NCI-H2227 treated with DMSO at 0.1 percent for 48 hours (cell line): ENCODE results near the gene KIAA0930.

ENCODE experiments used
- DNase-seq: peaks from one replicate; lab custom pipeline; 2025; lab: John Stamatoyannopoulos, UW

KIAA0930 gene

DNA sequence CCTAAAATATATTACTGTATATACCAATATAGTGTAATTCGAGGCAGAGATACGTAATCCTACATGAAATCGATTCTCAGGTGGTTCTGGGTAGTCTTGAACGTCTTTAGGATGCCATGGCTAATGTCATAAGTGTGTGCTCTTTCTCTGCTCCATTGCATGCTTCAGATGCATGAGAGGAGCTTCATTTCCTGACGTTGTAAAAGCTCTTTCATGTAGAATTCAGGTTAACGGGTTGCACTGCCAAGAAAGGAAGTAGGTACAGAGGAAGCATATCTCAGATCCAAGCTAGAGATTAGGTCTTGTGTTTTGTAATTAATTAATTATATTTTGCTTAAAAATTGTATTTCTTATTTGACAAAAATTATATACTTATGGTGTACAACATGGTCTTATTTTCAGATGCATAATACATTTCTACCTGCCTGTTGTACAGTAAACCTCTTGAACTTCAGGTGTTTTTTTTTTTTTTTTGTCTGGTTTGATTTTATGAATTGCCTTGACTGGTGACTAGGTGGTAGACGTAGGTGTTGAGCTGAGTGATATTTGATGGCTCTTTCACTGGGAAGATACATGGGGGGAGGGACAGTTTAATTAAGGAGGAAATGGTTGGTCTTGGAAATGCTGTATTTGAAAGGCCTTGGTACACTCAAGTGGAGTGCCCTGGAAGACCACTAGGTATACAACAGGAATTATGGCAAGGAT, 67.7 kb downstream of the KIAA0930 start:
- DNase-seq: no peak

GRCh38 chr22:45171830-45172229, 68.9 kb downstream of the KIAA0930 start:
- no peak for DNase-seq

- no peak for DNase-seq
Measured at GRCh38 chr22:45169591-45170466, 70.9 kb downstream of the KIAA0930 start.

DNA sequence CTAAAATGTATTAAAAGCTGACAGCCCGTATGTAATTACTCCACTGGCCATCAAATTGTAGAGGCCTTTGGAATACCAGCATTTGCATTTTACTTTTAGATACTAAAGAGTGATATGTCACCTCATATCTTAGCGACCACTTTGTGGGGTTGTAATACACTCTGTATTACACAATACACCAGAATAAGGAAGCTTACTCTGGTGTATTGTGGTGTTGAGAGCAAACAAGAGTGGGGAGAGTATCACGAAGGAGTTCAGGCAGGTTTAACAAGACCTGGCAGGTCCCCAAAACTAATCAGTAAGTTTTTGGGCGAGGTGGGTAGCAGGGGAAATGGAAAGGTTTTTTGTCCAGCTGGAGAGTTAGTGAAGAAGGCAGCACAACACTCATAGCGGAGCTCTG, 73.8 kb downstream of the KIAA0930 start:
- DNase-seq: no peak

DNA sequence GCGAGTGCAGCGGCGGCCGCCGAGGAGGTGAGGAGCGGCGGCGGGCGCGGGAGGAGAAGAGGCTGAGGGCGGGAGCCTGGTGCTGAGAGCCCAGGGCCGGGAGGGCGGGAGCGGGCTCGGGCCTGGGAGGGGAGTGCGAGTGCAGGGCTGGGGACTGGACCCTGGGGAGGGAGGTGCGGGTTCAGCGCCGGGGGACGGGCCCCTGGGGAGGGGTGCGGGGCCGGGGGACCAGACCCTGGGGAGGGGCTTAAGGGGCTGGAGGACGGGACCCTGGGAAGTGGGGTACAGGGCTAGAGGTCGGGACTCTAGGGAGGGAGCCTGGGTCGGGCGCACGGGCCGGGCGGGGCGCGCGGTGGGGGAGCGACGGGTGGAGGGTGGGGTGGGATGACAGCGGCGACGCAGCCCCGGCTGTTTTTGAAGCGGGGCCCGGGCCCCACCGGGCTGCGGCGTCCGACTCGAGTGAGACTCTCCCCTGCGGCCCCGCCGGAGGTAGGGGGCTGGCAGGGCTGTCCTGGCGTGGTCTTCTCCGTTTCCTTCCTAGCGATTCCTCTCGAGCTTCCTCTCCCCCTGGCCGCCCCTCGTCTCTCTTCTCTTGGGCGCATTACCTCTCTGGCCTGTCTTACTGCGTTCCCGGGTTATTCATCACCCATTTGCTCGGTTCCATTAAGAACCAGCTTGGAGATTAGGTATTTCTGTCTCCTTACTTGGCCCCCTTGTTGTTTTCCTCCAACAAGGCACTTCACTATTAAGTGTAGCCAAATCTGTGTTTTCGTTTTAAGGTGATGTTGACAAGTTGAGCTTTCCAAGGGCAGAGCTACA, 76.2 kb downstream of the KIAA0930 start:
- no peak for DNase-seq

DNA sequence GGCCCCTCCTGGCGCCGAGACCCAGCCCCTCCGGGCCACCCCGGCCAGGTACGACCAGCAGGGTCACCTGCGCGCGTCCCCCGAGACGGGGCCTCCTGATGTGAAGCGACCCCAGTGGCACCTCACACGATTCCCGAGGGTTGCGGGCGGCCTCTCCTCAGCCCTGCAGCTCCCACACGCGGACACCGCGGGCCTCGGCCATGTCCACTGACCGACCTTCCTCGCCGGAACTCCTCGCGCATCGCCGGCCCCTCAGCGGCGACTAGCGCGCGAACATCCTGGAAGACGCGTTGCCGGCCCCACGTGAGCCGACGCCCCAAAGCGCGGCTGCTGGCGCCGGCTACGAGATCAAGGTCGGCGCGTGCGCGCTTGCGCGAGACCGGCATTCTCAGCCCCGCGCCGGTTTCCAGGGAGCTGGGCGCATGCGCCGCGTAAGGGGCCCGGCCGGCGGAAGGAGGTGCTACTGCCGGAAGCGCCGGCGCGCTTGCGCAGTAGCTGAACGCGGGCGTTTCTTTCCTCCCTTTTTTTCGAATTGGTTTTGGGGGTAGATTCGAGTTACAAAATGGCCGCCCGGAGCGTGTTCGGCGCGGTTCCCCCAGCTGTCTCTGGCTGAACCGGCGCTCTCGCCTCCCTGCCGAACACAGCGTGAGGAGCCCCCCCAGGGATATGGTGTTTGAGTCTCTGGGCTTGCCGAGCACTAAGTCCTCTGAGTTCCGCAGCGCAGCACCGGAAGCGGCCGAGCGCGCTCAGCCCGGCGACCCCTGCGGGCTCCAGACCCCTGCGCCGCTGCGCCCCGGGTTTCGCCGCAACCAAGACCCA, 77.0 kb downstream of the KIAA0930 start, which contains the start of gene NUP50:
Gene NUP50 (plus strand): TSS at position 475 of the 819 bp plus-strand sequence. CDS start 4,253 bp downstream, outside the sequence.
- DNase-seq: peak; percentile 94

GRCh38 chr22:45163099-45163450, 77.6 kb downstream of the KIAA0930 start:
- no peak for DNase-seq

GRCh38 chr22:45162531-45162930, 78.2 kb downstream of the KIAA0930 start:
- DNase-seq: no peak

GRCh38 chr22:45159652-45160462, 80.8 kb downstream of the KIAA0930 start:
- no peak for DNase-seq

DNA sequence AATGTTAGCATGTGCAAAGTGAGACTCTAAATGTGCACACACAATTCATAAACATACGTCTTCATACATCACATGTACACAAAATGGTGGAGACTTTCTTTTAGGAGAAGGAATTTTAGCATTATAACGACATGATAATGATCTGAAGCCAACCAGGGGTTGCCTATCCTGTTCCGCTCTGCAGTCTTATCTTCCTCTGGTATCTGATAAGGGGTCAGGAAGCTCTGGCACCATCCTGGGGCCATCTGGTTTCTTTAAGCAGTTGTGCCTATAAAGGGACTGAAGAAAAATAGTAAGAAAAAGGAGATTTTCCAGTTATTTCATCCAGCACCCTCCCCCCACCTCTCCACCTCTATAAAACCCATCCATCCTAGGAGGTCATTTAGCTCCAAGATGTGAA, 82.8 kb downstream of the KIAA0930 start:
- DNase-seq: no peak

DNA sequence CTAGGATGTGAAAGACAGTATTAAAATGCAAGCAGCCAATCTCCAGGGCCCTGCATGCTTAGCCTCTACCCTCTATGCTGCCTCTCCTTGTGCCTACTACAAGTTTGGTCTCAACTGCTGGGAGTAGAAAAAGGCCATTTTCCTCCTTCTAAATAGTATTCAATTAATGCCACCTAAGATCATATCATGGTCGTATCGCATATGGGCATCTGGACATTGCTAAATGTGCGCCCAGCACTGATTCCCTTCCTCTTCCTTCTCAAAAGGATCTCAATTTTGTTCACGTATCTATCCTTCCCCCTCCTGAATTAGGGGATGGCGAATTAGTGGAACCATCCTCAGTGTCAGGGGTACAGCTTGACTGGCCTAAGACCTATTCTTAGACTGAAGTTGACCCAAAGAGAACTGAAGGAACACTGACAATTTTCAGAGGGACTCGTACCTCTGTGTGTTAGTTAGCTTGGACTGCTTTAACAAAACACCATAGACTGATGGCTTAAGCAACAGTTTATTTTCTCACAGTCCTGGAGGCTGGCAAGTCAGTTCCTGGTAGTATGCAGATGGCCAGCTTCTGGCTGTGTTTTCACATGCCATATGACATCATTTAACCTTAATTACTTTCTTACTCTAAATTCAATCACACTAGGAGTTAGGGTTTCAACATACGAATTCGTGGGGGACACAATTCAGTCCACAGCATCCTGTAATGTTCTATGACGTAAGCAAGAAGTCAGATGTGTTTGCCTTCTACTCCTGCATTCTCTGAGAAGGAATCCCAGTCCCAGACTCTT, 85.4 kb downstream of the KIAA0930 start:
- no peak for DNase-seq

DNA sequence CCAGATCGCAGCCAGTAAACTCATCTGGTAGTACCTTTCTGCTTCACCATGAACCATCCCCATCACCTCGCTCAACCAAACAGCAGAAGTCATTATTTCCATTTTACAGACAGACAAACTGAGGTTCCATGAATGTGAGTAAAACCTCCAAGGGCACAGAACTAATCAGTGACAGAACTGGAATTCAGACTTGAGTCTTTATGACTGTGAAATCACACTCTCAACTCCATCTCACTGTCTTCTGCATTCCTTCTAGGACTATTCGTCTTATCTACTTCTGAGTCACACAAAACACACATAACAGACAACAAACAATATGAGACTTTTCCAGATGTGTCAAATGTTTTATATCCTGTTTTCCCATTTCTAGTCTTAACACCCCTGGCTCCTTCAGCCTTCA, 86.3 kb downstream of the KIAA0930 start:
- no peak for DNase-seq

DNA sequence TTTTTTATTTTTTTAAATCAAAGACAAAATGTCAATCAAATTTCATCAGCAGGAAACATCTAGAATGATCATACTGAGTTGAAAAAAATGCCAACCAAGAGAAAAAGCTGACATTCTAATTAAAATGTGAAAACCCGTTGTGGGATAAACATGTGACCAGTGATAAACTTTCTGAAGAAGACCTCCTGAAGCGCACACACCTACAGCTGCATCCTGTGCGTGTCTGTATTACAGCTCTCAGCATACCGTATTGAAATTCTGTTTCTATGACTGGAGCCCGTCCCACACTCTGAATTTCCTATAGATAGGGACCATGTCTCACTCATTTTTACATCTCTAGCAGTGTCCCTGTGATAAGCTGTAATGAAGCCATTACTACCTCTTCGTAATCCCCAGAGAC, 89.2 kb downstream of the KIAA0930 start:
- no peak for DNase-seq

- DNase-seq: no peak
Measured at GRCh38 chr22:45150139-45150538, 90.6 kb downstream of the KIAA0930 start.

- no peak for DNase-seq
Measured at GRCh38 chr22:45149671-45150070, 91.0 kb downstream of the KIAA0930 start.

GRCh38 chr22:45144916-45145315, 95.8 kb downstream of the KIAA0930 start:
- DNase-seq: no peak

GRCh38 chr22:45142376-45142775, 98.3 kb downstream of the KIAA0930 start:
- DNase-seq: no peak
